Measurements from ENCODE around the gene TSPAN19.

DNA sequence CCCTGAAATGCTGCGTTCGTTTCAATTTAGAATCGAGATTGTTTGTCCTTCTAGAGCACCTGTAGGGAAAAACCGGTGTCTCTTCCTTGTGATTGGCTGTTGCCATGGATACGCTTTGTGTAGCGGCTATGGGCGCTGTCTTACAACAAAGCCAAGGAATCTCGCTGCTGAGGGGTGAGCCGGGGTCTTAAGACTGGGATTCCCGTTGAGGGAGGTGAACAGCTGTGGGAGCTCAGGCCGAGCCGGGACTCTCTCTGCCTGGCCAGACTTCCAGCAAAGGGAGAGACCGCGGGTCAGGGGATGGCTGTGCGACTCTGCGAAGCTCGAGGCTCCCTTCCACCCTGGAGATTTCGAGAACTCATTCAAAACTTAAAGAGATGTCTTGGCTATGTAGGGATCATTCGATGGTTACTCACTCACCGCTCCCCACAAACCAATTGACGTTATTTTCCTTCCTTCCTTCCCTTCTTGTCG is at the start of gene TSPAN19, which contains the start of gene LRRIQ1:
- TF ChIP-seq, protein P1, sequence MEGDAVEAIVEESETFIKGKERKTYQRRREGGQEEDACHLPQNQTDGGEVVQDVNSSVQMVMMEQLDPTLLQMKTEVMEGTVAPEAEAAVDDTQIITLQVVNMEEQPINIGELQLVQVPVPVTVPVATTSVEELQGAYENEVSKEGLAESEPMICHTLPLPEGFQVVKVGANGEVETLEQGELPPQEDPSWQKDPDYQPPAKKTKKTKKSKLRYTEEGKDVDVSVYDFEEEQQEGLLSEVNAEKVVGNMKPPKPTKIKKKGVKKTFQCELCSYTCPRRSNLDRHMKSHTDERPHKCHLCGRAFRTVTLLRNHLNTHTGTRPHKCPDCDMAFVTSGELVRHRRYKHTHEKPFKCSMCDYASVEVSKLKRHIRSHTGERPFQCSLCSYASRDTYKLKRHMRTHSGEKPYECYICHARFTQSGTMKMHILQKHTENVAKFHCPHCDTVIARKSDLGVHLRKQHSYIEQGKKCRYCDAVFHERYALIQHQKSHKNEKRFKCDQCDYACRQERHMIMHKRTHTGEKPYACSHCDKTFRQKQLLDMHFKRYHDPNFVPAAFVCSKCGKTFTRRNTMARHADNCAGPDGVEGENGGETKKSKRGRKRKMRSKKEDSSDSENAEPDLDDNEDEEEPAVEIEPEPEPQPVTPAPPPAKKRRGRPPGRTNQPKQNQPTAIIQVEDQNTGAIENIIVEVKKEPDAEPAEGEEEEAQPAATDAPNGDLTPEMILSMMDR (IDR thresholded peaks at IDR 0.05; ENCODE audit: low read depth, low read length) = no peak
- no peak for TF ChIP-seq POLR2A (IDR thresholded peaks at IDR 0.05; ENCODE audit: extremely low read depth, insufficient read length)
- TF ChIP-seq, protein P2, sequence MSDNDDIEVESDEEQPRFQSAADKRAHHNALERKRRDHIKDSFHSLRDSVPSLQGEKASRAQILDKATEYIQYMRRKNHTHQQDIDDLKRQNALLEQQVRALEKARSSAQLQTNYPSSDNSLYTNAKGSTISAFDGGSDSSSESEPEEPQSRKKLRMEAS (IDR thresholded peaks at IDR 0.05; ENCODE audit: low read depth, low read length) = no peak
- TF ChIP-seq MYC (IDR thresholded peaks at IDR 0.05; ENCODE audit: low read depth, low read length) = no peak
